ENCODE data around the gene DSP.

GRCh38 chr6:7580927-7581618, 39.6 kb downstream of the DSP start:
- TF ChIP-seq CTCF (IDR thresholded peaks at IDR 0.05; ENCODE audit: poor library complexity, severe bottlenecking): no peak
- no peak for TF ChIP-seq EZH2 (IDR thresholded peaks at IDR 0.05; ENCODE audit: borderline replicate concordance, insufficient read depth, low read length, poor library complexity, severe bottlenecking)
- TF ChIP-seq, protein P1, sequence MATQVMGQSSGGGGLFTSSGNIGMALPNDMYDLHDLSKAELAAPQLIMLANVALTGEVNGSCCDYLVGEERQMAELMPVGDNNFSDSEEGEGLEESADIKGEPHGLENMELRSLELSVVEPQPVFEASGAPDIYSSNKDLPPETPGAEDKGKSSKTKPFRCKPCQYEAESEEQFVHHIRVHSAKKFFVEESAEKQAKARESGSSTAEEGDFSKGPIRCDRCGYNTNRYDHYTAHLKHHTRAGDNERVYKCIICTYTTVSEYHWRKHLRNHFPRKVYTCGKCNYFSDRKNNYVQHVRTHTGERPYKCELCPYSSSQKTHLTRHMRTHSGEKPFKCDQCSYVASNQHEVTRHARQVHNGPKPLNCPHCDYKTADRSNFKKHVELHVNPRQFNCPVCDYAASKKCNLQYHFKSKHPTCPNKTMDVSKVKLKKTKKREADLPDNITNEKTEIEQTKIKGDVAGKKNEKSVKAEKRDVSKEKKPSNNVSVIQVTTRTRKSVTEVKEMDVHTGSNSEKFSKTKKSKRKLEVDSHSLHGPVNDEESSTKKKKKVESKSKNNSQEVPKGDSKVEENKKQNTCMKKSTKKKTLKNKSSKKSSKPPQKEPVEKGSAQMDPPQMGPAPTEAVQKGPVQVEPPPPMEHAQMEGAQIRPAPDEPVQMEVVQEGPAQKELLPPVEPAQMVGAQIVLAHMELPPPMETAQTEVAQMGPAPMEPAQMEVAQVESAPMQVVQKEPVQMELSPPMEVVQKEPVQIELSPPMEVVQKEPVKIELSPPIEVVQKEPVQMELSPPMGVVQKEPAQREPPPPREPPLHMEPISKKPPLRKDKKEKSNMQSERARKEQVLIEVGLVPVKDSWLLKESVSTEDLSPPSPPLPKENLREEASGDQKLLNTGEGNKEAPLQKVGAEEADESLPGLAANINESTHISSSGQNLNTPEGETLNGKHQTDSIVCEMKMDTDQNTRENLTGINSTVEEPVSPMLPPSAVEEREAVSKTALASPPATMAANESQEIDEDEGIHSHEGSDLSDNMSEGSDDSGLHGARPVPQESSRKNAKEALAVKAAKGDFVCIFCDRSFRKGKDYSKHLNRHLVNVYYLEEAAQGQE (IDR thresholded peaks at IDR 0.05; ENCODE audit: borderline replicate concordance): no peak
- no peak for TF ChIP-seq POLR2AphosphoS5 (IDR thresholded peaks at IDR 0.05)
- TF ChIP-seq EP300 (conservative IDR thresholded peaks at IDR 0.05; ENCODE audit: poor library complexity, severe bottlenecking): no peak
- no peak for TF ChIP-seq MXI1 (conservative IDR thresholded peaks at IDR 0.05; ENCODE audit: poor library complexity, severe bottlenecking)
- TF ChIP-seq SMC3 (conservative IDR thresholded peaks at IDR 0.05; ENCODE audit: poor library complexity): no peak
- TF ChIP-seq RAD21 (conservative IDR thresholded peaks at IDR 0.05): no peak
- no peak for TF ChIP-seq TAF1 (IDR thresholded peaks at IDR 0.05; ENCODE audit: low read depth)

Measured in neural cell (in vitro differentiated cells).